Measurements from ENCODE around the gene CHST2. TPM values are rescaled to one million over a fixed set of nuclear protein-coding genes. Genes with fewer than 3 reads are reported as not detected.

The CHST2 gene
- total RNA-seq, 1 experiment from 2014 or later, result 1.7 TPM

GRCh38 chr3:143170676-143171075 is 51.1 kb downstream of the CHST2 start:
- ATAC-seq (no peak), DNase-seq (ENCODE audit: low read depth, low spot score) (no peak)
- RAD21 ChIA-PET (ENCODE audit: low non-redundant PET in 1 of 2, low total read pairs in 2 of 2, uncharacterized antibody in 2 of 2, unreplicated experiment in 2 of 2), result no interaction called here

More at GRCh38 chr3:143170676-143171075, 51.1 kb downstream of the CHST2 start:
- Histone ChIP-seq H3K36me3 (ENCODE audit: control insufficient read depth in 1 of 2, insufficient read depth in 2 of 2, low read length in 2 of 2) (no peaks in the 10 kb centered on the region), H3K27ac (ENCODE audit: low read depth, low read length) (no peak overlapping the region), H3K9me3 (ENCODE audit: control insufficient read depth in 1 of 2, insufficient read depth in 1 of 2, low read depth in 1 of 2, low read length in 2 of 2) (no peaks in the 10 kb centered on the region), H3K4me2 (ENCODE audit: low read length) (no peak overlapping the region), H3K4me3 (replicated peaks in 1 of 2; ENCODE audit: low read depth in 1 of 2, low read length in 2 of 2) (no peak overlapping the region), H3K4me1 (ENCODE audit: control insufficient read depth in 1 of 2, insufficient read depth in 2 of 2, low read length in 2 of 2) (peaks cover 0 to 1% of the 10 kb centered on the region in 2 experiments; a peak in 2 of 4 replicates), H3K9me2 (ENCODE audit: insufficient read depth) (no peaks in the 10 kb centered on the region), H3K27me3 (ENCODE audit: insufficient read depth, low read length) (no peaks in the 10 kb centered on the region), H4K20me1 (ENCODE audit: insufficient read depth) (no peaks in the 10 kb centered on the region), H3K9ac (ENCODE audit: low read length) (no peak overlapping the region), H2AFZ (ENCODE audit: low read depth, low read length, poor library complexity, severe bottlenecking) (no peak overlapping the region), H3K79me2 (ENCODE audit: insufficient read depth, low read length) (no peaks in the 10 kb centered on the region)
- intact Hi-C loops (cut with micrococcal nuclease), result no loop called here
- TF ChIP-seq ZFX (IDR thresholded peaks at IDR 0.05), result no peak
- TF ChIP-seq CEBPB (IDR thresholded peaks at IDR 0.05; ENCODE audit: low read depth), result no peak
- no peak for TF ChIP-seq MAX (IDR thresholded peaks at IDR 0.05)
- TF ChIP-seq ATF3 (IDR thresholded peaks at IDR 0.05), result no peak
- TF ChIP-seq SIN3A (IDR thresholded peaks at IDR 0.05; ENCODE audit: low read depth), result no peak
- TF ChIP-seq POLR2A (IDR thresholded peaks at IDR 0.05; ENCODE audit: borderline replicate concordance, extremely low read depth, insufficient read depth, insufficient read length), result no peak
- no peak for TF ChIP-seq ELF1 (IDR thresholded peaks at IDR 0.05; ENCODE audit: borderline replicate concordance, low read depth)
- TF ChIP-seq SRF (IDR thresholded peaks at IDR 0.05; ENCODE audit: low read depth), result no peak
- no peak for TF ChIP-seq EZH2 (IDR thresholded peaks at IDR 0.05)
- TF ChIP-seq ZBTB33 (IDR thresholded peaks at IDR 0.05; ENCODE audit: extremely low read depth, insufficient replicate concordance, low read length), result no peak
- TF ChIP-seq FOSL1 (IDR thresholded peaks at IDR 0.05; ENCODE audit: low read depth), result no peak
- TF ChIP-seq EGR1 (IDR thresholded peaks at IDR 0.05; ENCODE audit: low read depth), result no peak
- TF ChIP-seq, protein P1, sequence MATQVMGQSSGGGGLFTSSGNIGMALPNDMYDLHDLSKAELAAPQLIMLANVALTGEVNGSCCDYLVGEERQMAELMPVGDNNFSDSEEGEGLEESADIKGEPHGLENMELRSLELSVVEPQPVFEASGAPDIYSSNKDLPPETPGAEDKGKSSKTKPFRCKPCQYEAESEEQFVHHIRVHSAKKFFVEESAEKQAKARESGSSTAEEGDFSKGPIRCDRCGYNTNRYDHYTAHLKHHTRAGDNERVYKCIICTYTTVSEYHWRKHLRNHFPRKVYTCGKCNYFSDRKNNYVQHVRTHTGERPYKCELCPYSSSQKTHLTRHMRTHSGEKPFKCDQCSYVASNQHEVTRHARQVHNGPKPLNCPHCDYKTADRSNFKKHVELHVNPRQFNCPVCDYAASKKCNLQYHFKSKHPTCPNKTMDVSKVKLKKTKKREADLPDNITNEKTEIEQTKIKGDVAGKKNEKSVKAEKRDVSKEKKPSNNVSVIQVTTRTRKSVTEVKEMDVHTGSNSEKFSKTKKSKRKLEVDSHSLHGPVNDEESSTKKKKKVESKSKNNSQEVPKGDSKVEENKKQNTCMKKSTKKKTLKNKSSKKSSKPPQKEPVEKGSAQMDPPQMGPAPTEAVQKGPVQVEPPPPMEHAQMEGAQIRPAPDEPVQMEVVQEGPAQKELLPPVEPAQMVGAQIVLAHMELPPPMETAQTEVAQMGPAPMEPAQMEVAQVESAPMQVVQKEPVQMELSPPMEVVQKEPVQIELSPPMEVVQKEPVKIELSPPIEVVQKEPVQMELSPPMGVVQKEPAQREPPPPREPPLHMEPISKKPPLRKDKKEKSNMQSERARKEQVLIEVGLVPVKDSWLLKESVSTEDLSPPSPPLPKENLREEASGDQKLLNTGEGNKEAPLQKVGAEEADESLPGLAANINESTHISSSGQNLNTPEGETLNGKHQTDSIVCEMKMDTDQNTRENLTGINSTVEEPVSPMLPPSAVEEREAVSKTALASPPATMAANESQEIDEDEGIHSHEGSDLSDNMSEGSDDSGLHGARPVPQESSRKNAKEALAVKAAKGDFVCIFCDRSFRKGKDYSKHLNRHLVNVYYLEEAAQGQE (IDR thresholded peaks at IDR 0.05; ENCODE audit: low read depth), result no peak
- TF ChIP-seq EZH2phosphoT487 (IDR thresholded peaks at IDR 0.05; ENCODE audit: borderline replicate concordance), result no peak
- no peak for TF ChIP-seq ZNF274 (IDR thresholded peaks at IDR 0.05; ENCODE audit: low read depth, low read length)
- no peak for TF ChIP-seq RAD21 (IDR thresholded peaks at IDR 0.05; ENCODE audit: low read depth)
- no peak for TF ChIP-seq JUND (IDR thresholded peaks at IDR 0.05)
- POLR2A ChIA-PET, result no interaction called here
- CTCF ChIA-PET, result no interaction called here
- no TSS peak for BruUV-seq (replicated peaks)
